GM18508 (cell line): ENCODE results near the gene EDIL3.
"Not testable (repeated sequence)": the region's sequence is repeated elsewhere in the genome, so short reads cannot be mapped to it uniquely, and the experiment has no call there.

ENCODE experiments used
- ATAC-seq: cut with Tn5 transposase; IDR thresholded peaks from one replicate; pipeline ENCODE4 v1.9.1; 2021; ENCODE audit warnings: moderate number of reproducible peaks; ENCODE audit not compliant: insufficient read depth, unreplicated experiment

Gene EDIL3

DNA sequence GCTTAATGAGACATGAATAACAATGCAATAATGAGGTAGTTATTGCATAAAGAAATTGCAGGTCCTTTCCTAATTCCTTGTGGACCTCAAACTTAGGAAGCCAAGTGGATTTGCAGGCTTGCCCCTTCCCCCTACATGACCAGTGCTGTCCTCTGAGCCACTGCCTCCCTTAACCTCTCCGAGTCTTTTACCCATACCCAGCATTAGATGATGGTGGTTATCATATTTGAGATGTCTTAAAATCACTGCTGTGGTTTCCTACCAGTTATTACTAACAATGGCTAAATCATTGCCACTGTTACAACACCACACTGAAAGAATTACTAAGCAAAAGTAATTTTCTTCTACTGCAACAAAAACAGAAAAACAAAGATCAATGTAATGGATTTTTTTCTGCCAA lies 170.8 kb downstream of the EDIL3 start:
- no peak for ATAC-seq

DNA sequence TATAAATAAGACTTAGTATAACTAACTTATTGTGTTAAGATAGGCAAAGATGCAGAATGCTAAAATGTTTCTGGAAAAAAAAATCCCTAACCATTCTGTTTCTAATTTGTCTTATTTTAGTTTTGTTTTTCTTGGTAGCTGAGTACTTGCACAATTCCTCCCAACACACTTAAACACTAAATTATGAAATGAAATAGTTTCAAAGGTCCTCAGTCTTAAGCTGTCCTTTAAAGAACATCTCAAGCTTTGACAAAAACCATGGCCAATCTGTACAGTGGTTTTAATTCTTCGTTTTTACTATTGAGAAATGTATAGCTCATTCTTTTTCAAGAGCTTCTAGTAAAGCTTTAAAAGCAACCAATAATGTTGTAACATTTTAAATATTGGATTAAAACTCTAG lies 171.5 kb downstream of the EDIL3 start:
- no peak for ATAC-seq

DNA sequence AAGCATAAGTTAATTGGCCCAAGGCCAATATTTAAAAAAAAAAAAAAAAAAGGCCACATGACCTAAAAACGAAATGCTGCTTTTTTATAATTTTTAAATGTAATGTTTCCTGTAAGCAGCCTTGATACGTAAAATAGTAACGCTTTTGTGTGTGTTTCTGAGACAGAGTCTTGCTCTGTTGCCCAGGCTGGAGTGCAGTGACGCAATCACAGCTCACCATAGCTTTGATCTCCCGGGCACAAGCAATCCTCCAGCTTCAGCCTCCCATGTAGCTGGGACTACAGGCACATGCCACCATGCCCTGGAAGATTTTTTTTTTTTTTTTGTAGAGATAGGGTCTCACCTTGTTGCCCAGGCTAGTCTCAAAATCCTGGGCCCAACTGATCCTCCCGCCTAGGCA lies 179.9 kb downstream of the EDIL3 start:
- ATAC-seq = no peak

DNA sequence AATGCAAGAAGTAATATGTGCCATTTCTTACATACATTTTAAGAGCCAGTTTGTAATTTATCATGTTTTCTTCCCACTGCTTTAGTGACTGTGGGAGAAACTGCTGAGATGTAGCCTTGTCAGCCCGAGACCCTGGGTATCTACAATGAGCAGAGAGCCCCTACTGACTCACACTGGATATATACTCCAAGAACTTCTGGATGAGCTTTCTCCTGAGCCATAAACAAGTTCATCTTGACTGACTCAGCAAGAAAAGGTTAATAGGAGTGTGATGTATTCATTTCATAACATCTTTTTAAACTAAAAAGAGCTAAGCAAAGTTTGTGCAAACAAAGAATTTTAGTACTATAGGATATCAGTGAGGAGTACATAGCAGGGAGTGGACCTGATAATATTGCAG lies 182.5 kb downstream of the EDIL3 start:
- ATAC-seq = no peak

DNA sequence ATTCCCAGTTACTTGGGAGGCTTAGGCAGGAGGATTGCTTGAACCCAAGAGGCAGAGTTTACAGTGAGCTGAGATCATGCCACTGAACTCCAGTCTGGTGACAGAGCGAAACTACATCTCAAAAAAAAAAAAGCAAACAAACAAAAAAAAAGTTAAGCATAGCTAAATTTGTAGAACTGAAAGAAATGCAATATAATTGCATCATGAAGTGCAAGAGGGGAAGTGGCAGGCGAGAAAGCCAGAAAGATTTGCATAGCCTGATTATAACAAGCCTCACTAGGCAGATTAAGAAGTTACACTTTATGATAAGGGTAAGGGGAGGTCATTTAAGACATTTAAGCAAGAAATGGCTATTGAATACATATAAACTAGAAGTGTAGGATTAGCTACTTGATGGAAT lies 187.1 kb downstream of the EDIL3 start:
- no peak for ATAC-seq

DNA sequence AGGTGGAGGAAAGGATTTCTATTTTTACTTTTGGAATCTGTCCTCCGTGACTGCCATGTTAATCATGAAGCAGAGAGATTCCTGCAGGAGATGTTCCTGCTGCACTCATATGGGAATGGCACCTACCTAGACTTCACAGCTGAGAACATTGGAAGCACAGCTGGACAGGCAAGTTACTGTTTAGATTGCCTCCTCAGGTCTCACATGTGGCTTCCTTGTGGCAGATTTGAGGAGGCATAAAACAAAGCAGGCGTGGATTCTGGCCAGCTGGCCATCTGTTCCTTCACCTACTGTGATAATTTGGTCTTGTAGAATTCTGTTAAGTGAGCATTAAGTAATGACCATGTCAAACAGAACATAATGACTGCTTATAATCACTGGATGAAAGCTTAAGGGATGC lies 193.4 kb downstream of the EDIL3 start:
- ATAC-seq = no peak

DNA sequence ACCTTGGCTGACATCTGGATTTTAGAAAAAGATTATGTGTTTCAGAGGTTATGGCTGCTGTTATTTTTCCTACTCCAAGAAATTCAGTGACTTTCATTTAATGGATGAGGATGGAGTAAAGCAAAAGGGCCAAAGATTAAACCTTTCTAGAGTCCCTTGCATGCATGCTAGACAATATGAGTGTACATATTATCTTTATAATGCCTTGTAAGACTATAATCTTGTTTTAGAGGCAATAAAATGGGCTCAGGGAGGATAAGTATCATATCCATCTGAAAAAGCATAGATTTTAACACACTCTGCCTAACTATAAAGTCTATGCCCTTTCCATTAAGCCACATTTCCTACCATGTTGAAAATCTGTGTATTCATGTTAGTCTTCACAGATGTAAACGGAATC lies 199.8 kb downstream of the EDIL3 start:
- ATAC-seq = no peak

DNA sequence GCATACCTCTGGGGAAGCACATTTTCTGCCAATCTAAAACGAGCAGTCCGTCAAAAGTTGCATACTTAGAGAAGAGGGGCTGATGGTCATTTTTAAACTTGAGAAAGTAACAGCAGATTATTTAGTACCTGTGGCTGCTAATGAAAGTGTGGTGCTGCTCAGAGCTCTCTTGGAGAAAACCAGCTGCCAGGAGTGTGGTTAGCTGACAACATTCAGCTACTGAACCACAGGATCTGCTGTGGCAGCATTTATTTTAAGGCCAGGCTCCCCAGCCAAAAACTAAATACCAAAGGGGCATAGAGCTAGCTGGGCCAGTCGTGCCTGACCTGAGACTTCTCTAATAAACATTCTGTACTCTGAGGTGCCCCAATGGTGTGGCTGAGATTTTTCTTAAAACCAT lies 203.6 kb downstream of the EDIL3 start:
- no peak for ATAC-seq

DNA sequence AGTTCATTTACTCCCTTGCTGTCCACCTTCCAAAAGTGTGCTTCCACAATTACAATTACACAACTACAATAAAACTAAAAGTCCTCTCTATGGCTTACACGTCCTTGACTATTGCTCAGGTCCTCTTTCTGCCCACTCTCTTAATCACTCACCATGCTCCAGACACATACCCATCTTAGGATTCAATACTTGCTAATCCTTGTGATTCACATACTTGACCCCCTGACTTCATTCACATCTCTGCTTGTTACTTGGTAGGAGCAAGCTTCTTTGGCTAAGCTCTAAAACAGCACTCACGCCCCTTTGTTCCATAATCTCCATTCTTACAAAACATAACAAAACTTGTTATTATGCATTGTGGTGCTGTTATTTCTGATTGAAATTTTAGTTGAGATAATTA lies 215.8 kb downstream of the EDIL3 start:
- no peak for ATAC-seq

DNA sequence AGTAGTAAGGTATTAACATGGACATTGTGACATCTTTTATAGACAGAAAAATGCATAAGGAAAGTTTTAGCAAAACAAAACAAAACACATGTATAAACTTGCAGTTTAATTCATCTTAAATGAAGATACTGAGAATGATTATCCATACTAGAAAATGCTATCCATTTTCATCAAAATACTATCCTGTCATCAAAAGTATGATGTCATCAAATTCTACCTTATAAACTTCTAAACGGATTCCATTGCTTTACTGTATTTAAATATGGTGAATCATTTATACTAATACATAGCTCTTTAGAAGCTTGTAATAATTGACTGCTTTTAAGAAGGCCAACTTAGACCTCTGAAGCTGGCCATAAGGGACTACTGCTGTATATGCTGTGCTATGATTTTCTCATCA lies 221.0 kb downstream of the EDIL3 start:
- ATAC-seq = no peak

DNA sequence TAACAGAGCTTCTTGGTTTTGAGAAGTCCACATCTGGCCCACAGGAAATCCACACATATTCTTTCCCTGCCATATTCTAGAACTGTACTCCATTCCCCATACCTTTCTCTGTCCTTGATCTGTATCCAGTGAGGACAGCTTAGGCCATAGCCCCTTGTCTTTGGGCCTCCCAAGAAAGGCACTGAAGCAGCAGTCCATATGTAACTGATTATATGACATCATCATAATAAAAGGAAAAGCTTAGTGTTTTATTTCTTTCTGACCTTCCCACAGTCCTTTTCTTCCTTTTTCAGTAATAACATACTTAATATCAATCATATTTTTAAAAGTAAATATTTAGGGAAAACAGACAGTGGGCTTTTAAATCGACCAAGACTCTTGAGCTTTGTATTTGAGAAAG lies 222.0 kb downstream of the EDIL3 start:
- ATAC-seq = no peak

DNA sequence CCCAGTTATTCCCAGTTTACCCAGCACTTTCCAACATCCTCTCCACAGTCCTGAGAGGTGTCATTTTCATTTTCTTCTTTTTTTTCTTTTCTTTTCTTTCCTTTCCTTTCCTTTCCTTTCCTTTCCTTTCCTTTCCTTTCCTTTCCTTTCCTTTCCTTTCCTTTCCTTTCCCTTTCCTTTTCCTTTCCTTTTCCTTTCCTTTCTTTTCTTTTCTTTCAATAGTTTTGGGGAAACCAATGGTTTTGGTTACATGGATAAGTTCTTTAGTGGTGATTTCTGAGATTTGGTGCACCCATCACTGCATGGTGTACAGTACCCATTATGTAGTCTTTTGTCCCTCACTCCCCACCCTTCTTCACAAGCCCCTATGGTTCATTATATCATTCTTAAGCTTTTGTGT lies 224.0 kb downstream of the EDIL3 start:
- not testable (repeated sequence) for ATAC-seq

DNA sequence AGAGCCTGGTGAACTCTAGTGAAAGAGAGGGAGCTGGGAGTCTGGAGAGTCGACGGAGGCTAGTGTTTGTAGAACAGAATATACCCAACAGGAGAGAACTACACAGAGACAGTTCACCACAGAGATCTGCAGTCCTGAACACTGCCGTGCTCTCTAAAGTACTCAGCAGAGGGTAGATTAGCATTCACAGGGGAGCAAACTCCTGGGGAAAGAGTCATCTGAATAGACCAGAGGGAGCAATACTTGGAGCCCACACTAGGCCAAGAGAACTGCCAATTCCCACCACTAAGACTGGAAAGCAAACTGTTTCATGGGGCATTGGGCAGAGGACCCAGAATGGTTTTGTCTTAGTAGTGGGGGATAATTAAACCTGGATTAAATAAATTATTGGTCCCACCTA lies 235.6 kb downstream of the EDIL3 start:
- no peak for ATAC-seq

DNA sequence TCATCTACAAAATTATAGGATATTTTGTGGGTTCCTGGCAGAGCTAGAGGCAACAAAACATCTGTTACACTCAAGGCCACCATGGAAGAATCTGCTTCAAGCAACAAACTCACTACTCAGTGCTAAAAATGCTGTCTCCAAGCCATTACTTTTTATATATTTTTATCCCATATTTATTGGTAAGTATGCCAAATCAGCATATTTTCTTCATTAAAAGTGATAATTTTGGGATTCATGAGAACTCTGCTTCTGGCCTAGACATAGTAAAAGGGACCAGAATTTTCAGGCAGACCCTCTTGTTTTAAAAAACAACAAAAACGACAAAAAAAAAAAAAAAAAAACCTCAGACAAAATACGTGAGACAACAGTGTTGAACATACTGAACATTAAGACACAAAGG lies 236.0 kb downstream of the EDIL3 start:
- ATAC-seq = no peak

DNA sequence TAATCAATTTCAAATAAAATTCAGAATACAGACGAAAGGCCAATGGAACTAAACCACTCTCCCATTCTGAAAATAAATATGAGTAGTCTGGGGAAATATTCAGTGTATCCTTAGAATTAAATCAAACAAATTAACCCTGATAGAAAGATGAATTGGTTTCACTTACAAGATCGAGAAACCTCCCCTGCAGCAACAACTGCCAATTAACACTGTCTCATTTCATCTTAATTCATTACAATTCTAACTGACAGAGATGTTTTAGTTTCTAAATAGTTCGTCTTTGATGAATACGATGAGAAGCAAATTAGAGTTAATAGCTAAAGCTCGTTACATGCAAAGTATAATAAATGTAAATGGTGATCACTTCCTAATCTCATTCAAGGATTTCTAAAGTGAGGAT lies 247.1 kb downstream of the EDIL3 start:
- ATAC-seq = no peak

DNA sequence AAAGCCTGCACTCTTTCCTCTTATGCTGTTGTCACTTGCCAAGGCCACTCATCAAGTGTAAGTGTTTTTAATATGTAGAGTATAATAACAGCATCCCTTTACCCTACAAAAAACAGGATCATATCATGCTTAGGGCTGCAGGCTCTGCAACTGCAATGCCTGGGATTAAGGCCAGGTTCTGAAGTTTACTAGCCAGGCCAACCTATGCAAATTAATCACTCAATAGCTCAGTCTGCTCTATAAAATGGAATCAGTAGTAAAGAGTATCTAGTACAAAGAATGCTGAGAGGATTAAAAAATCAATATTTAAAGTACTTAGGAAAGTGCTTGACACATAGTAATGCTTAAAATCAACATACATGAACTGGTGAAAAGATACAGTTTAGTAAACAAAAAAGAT lies 253.3 kb downstream of the EDIL3 start:
- ATAC-seq = no peak

DNA sequence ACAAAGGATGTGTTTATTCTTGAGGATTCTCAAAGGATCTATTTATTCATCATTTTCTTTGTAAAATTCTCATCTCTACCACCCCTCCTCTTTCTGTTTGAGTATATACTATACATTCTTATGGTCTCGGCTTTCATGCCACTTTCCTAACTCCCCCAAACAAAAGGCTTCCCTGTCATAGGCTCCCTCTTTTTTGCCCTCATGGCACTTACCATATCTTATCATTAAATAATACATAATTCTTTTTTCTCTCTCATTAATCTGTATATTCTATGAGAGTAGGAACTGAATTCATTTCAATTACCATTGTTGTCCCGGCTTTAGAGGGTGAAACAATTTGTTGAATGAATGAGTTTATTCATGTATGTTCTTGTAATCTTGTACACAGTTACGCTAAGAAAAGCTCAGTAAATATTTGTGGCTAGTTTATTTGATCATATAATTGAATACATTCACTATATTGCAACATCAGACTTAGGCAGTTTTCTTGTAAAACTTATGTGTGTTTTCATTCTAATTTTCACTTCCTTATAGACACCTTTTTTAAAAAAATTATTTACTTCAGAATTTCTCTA lies 254.6 kb downstream of the EDIL3 start:
- ATAC-seq = no peak

DNA sequence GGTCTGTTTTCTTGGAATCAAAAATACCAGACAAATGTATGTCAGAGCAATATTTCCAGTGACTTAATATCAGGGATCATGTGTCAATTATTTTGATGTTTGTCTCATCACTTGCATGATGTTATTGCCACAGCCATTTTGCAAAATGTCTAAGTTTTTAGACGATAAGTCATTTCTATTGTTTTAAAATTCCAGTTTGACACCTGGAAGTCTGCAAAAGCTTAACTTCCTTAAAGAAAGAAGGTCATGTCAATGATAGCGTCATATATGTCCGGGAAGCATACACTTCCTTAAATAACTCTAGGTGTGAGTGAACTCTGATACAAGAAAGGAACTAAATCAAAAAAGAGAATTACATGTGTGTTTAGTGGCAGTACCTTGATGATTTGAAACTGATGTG lies 259.5 kb downstream of the EDIL3 start:
- ATAC-seq = no peak

DNA sequence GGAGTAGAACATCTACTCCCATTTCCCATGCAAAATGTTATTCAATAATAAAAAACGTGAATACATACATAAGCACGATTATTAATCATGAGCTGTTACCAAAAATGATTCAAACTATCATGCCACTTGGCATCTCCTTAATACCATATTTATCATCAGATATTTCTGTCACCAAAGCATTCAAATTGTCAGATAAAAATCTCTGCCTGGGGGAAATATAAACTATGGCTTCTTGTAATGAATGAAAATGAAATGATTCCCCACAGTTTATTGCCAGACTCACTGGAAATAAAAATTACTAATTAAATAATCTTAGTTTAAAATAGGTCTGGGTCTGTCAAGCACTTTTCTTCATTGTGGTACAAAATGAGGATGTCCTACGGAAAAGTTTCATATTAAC lies 265.4 kb downstream of the EDIL3 start:
- no peak for ATAC-seq

DNA sequence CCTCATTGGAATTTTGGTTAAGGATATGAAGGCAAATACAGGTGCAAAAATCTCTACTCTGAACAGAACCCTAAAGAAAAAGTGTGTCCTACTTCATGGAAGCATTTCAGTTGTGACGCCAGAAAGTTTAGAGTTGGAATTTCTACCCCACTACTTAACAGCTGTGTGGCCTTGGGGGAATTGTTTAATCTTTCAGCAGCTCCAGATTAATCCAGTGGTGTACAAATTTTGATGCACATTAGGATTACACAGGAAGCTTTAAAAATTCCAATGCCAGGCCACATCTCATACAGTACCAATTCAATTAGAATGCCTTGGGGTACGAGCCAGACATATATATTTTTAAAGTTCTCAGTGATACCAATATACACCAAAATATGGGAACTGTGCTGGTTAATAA lies 266.1 kb downstream of the EDIL3 start:
- ATAC-seq = no peak

DNA sequence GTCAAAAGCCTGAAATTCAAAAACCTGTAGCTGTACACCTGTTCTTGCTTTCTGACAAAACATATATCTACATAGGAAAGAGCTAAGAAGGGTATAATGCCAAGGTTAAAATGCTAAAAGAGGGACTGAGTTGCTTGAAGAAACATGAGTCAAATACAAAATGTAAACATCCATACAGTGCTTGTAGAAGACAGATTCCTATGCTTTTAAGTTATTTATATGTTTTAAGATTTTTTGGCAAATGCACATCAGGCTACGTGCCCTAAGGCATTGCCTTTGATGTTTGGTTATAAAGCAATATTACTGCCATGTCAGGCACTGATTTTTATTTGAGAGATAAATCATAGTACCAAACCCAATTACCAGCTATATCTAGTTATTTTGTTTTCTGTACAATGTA lies 269.0 kb downstream of the EDIL3 start:
- no peak for ATAC-seq

DNA sequence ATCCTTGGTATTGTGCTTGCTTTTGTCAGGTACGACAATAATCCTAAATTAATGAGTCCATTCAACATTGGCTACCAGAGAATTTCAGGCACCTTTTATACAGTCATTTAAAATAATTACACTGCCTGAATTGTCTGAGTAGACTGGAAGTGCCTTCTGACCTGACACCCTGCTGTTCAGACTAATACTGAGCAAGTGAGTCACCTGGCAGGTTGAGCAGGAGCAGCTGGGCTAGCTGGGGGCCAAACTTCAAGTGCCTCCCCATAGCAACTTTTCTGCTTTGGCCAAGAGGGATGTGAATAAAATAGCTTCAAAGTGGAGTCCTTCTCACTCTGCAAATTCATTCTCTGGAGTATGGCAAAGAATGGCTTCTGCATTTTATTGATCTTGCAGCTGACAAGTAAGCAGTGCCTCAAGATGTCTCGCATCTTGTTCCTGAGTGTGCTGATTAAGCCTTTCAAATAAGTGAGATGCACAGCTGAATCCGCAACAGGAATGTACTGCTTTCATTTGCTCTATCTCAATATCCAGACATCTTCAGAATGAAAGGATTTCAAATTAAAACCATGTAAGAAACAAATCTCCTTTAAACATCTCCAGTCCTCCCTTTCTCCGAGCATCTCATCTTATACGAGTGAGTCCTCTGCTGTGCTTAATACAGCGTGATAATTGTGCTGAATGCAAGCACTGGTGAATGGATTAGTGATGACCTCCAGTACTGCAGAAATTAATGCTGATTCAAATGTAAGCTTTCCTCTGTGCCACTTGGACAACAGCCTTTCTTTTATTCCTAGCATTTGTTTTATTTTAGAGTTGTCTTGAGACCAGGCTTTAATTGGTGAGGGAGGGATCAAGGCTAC lies 271.2 kb downstream of the EDIL3 start:
- ATAC-seq = no peak
